NT2/D1 (cell line): ENCODE data around the gene WNK1.

Experiments used
- YY1 ChIP-seq: IDR thresholded peaks from 2 replicates; pipeline ENCODE4 v1.6.1; 2011; ENCODE audit not compliant: insufficient read length, insufficient read depth
- ZNF274 ChIP-seq: IDR thresholded peaks from 2 replicates; pipeline ENCODE4 v1.6.1; 2011; ENCODE audit warnings: mild to moderate bottlenecking, low read depth, low read length

GRCh38 chr12:780750-781379, 28.5 kb downstream of the WNK1 start:
- TF ChIP-seq ZNF274 (no peak), YY1 (no peak)
